Endothelial cell of umbilical vein (primary cell): ENCODE measurements around the gene SKOR2. TPM values are rescaled to one million over a fixed set of nuclear protein-coding genes. Genes with fewer than 3 reads are reported as not detected.

ENCODE experiments used
- BruUV-seq: library from RNA; stranded (reverse); fragments of 400-500 nt; replicated peaks from 2 replicates; lab custom pipeline; 2021; lab: Mats Ljungman, UMichigan
- CTCF ChIA-PET: fragments of 300-600, 350-600 bp; sonication (Branson Sonifier 250); formaldehyde crosslinking; loops from one replicate; lab custom pipeline; 2021; ENCODE audit warnings: antibody characterized with exemption, inconsistent platforms; lab: Charles Lee
- POLR2A ChIA-PET: fragments of 300-600, 350-600 bp; sonication (Branson Sonifier 250); formaldehyde crosslinking; loops from one replicate; lab custom pipeline; 2021; ENCODE audit warnings: antibody characterized with exemption, inconsistent platforms; lab: Charles Lee
- DNase-seq: peaks from one replicate; pipeline ENCODE4 v3.0.0-alpha.2; 2011; ENCODE audit warnings: low read depth, low spot score
- FAIRE-seq: peaks from 2 replicates; lab custom pipeline; 2011; peaks lifted over from hg19 to GRCh38; lab: Jason Lieb, UNC
- H2AFZ ChIP-seq: 2 replicates; pipeline ENCODE4 v1.6.0; 2012; ENCODE audit warnings: low read depth, low read length, control low read depth, inconsistent platforms
- H3K27ac ChIP-seq: 2 replicates; pipeline ENCODE4 v1.5.1; 2011; ENCODE audit warnings: low read depth, mild to moderate bottlenecking, control low read depth, low read length, moderate library complexity; ENCODE audit not compliant: insufficient read depth
- H3K27me3 ChIP-seq, 2 experiments: 2 replicates each; pipeline versions ENCODE4 v1.6.0 to v1.6.1; 2011; ENCODE audit warnings: low read length in 2 of 2, mixed read lengths in 1 of 2; ENCODE audit not compliant: control insufficient read depth in 2 of 2, insufficient read depth in 2 of 2
- H3K36me3 ChIP-seq, 2 experiments: 2 replicates in 1 of 2; 3 replicates in 1 of 2; pipeline ENCODE4 v1.5.1; 2011; ENCODE audit warnings: low read length in 2 of 2, mild to moderate bottlenecking in 1 of 2, moderate library complexity in 1 of 2; ENCODE audit not compliant: control insufficient read depth in 2 of 2, insufficient read depth in 2 of 2; ENCODE audit errors: extremely low read depth in 1 of 2
- H3K4me1 ChIP-seq: 3 replicates; pipeline ENCODE4 v1.5.1; 2011; ENCODE audit warnings: mild to moderate bottlenecking, low read length; ENCODE audit not compliant: control insufficient read depth, insufficient read depth; ENCODE audit errors: extremely low read depth
- H3K4me2 ChIP-seq: 2 replicates; pipeline ENCODE4 v1.6.1; 2011; ENCODE audit warnings: low read length, control low read depth, mixed read lengths; ENCODE audit not compliant: insufficient read depth
- H3K4me3 ChIP-seq, 3 experiments: fragments of 200-600 bp in 1 of 3; sonication (generic), shearing (Covaris generic) in 1 of 3; replicated peaks in 1 of 3; 2 replicates each; pipeline ENCODE4 v1.5.1; 2011 to 2016; ENCODE audit warnings: control low read depth in 3 of 3, low read length in 3 of 3, mild to moderate bottlenecking in 2 of 3, inconsistent platforms in 1 of 3, low read depth in 1 of 3, moderate library complexity in 1 of 3; ENCODE audit not compliant: insufficient read depth in 1 of 3
- H3K79me2 ChIP-seq: 2 replicates; pipeline ENCODE4 v1.6.0; 2012; ENCODE audit warnings: low read length, inconsistent platforms; ENCODE audit not compliant: control insufficient read depth, insufficient read depth
- H3K9ac ChIP-seq: replicated peaks from 2 replicates; pipeline ENCODE3; 2011; ENCODE audit warnings: low read length, control low read depth; ENCODE audit not compliant: insufficient read depth; ENCODE audit errors: extremely low read depth
- H3K9me1 ChIP-seq: replicated peaks from 3 replicates; pipeline ENCODE4 v1.6.0; 2011; ENCODE audit warnings: mild to moderate bottlenecking, low read length; ENCODE audit not compliant: control insufficient read depth, insufficient read depth; ENCODE audit errors: extremely low read depth
- H3K9me3 ChIP-seq: replicated peaks from 2 replicates; pipeline ENCODE4 v1.5.1; 2012; ENCODE audit warnings: low read length, inconsistent platforms; ENCODE audit not compliant: control insufficient read depth, insufficient read depth
- H4K20me1 ChIP-seq: replicated peaks from 2 replicates; pipeline ENCODE3; 2011; ENCODE audit warnings: mild to moderate bottlenecking, low read length; ENCODE audit not compliant: control insufficient read depth, insufficient read depth; ENCODE audit errors: extremely low read depth
- EZH2 ChIP-seq: IDR thresholded peaks from 2 replicates; pipeline ENCODE4 v1.6.1; 2012; ENCODE audit warnings: borderline replicate concordance, low read depth, mild to moderate bottlenecking, moderate library complexity, low read length, inconsistent platforms; ENCODE audit not compliant: severe bottlenecking
- FOS ChIP-seq: IDR thresholded peaks from 2 replicates; pipeline ENCODE4 v1.6.1; 2011; ENCODE audit warnings: mild to moderate bottlenecking, low read length, moderate library complexity, borderline replicate concordance; ENCODE audit not compliant: insufficient read depth
- GATA2 ChIP-seq: IDR thresholded peaks from 2 replicates; pipeline ENCODE4 v1.7.0; 2011; ENCODE audit warnings: low read depth, mild to moderate bottlenecking, moderate library complexity, mixed read lengths, low read length; ENCODE audit not compliant: insufficient read length, insufficient read depth
- JUN ChIP-seq: IDR thresholded peaks from 2 replicates; pipeline ENCODE4 v1.6.1; 2011; ENCODE audit warnings: borderline replicate concordance, low read depth; ENCODE audit not compliant: insufficient read length, insufficient read depth
- MYC ChIP-seq: IDR thresholded peaks from one replicate; pipeline ENCODE4 v1.6.1; 2011; ENCODE audit warnings: mild to moderate bottlenecking, low read depth, low read length
- POLR2A ChIP-seq: IDR thresholded peaks from 2 replicates; pipeline ENCODE4 v1.6.1; 2012; ENCODE audit warnings: low read depth, mild to moderate bottlenecking, control low read depth, low read length
- POLR2AphosphoS5 ChIP-seq: IDR thresholded peaks from 2 replicates; pipeline ENCODE4 v1.6.1; 2012; ENCODE audit warnings: low read depth, mild to moderate bottlenecking, control low read depth, low read length, moderate library complexity; ENCODE audit not compliant: insufficient read depth
- dilution Hi-C: fragments of 300-500 bp; cut with MboI; formaldehyde crosslinking; loops from one replicate; pipeline ENCODE4 v1.15.0; 2019; ENCODE audit warnings: low sequenced_read_pairs; ENCODE audit not compliant: extremely low pct_ligation_motif_present
- intact Hi-C: fragments of 100-400 bp; cut with micrococcal nuclease; formaldehyde crosslinking; loops from one replicate; pipeline ENCODE4 v1.10.0; 2022
- polyA plus RNA-seq, 4 experiments: library from polyadenylated mRNA; depleted of rRNA in 3 of 4; stranded (reverse) in 3 of 4; unstranded in 1 of 4; fragments of >200 nt; gene quantifications; 2 replicates each; pipeline versions ENCODE4 v1.2.1 to v1.2.3, GENCODE V29; 2011 to 2012; ENCODE audit warnings: missing spikeins in 1 of 4
- total RNA-seq: library from RNA; stranded (reverse); gene quantifications from 2 replicates; pipeline ENCODE4 v1.2.3, GENCODE V29; 2021
- TF ChIP-seq, protein P1 (sequence below): IDR thresholded peaks from 2 replicates; pipeline ENCODE4 v1.6.1; 2011; ENCODE audit not compliant: insufficient read depth, insufficient read length
- TF ChIP-seq, protein P2 (sequence below), 2 donors: IDR thresholded peaks; 1 replicate in 1 of 2; 2 replicates in 1 of 2; pipeline ENCODE4 v1.5.1; 2011; ENCODE audit warnings: low read length in 2 of 2, mild to moderate bottlenecking in 2 of 2, moderate library complexity in 2 of 2, control low read depth in 1 of 2, inconsistent platforms in 1 of 2, low read depth in 1 of 2; ENCODE audit not compliant: insufficient read depth in 1 of 2; ENCODE audit errors: extremely low read depth in 1 of 2

The SKOR2 gene
- total and polyA plus RNA-seq, 2 donors (not counting 3 experiments of a cell fraction or from before 2014, with no cell fraction given): not detected

GRCh38 chr18:47226660-47227059 lies 24.8 kb downstream of the SKOR2 start:
- no peak for DNase-seq
- ChIA-PET POLR2A (no interaction called here), CTCF (interaction anchor here (0.8 kb wide), 1 partner anchor 11 kb away, joined by 3 read pairs; no protein-coding TSS in a partner anchor)
- Histone ChIP-seq H3K4me1 (no peaks in the 10 kb centered on the region), H3K27ac (no peak overlapping the region), H3K4me2 (no peak overlapping the region), H3K9me1 (no peaks in the 10 kb centered on the region), H3K36me3 (no peaks in the 10 kb centered on the region), H3K27me3 (peaks cover 0 to 3% of the 10 kb centered on the region in 2 experiments), H2AFZ (no peak overlapping the region), H4K20me1 (no peaks in the 10 kb centered on the region), H3K9ac (no peak overlapping the region), H3K79me2 (no peaks in the 10 kb centered on the region), H3K9me3 (no peaks in the 10 kb centered on the region), H3K4me3 (no peak overlapping the region)
- TF ChIP-seq MYC: no peak
- no peak for TF ChIP-seq GATA2
- TF ChIP-seq POLR2AphosphoS5: no peak
- TF ChIP-seq, protein P1, sequence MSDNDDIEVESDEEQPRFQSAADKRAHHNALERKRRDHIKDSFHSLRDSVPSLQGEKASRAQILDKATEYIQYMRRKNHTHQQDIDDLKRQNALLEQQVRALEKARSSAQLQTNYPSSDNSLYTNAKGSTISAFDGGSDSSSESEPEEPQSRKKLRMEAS: no peak
- no peak for TF ChIP-seq POLR2A
- TF ChIP-seq FOS: no peak
- no peak for TF ChIP-seq JUN
- TF ChIP-seq, protein P2, sequence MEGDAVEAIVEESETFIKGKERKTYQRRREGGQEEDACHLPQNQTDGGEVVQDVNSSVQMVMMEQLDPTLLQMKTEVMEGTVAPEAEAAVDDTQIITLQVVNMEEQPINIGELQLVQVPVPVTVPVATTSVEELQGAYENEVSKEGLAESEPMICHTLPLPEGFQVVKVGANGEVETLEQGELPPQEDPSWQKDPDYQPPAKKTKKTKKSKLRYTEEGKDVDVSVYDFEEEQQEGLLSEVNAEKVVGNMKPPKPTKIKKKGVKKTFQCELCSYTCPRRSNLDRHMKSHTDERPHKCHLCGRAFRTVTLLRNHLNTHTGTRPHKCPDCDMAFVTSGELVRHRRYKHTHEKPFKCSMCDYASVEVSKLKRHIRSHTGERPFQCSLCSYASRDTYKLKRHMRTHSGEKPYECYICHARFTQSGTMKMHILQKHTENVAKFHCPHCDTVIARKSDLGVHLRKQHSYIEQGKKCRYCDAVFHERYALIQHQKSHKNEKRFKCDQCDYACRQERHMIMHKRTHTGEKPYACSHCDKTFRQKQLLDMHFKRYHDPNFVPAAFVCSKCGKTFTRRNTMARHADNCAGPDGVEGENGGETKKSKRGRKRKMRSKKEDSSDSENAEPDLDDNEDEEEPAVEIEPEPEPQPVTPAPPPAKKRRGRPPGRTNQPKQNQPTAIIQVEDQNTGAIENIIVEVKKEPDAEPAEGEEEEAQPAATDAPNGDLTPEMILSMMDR (IDR thresholded peaks at IDR 0.05; ENCODE audit: extremely low read depth in 1 of 2, insufficient read depth in 1 of 2, low read depth in 1 of 2, low read length in 2 of 2): no peak
- no peak for TF ChIP-seq EZH2
- FAIRE-seq: no peak
- intact Hi-C loops: no loop called here
- no TSS peak for BruUV-seq
- dilution Hi-C loops: no loop called here
